Keratinocyte (primary cell): ENCODE results near the gene BORCS6. TPM values are rescaled to one million over a fixed set of nuclear protein-coding genes. Genes with fewer than 3 reads are reported as not detected.

ENCODE experiments used
- DNase-seq: peaks from one replicate; pipeline ENCODE4 v3.0.0-alpha.2; 2011; ENCODE audit warnings: low read depth, missing footprints, low spot score
- FAIRE-seq: peaks from 2 replicates; lab custom pipeline; 2011; peaks lifted over from hg19 to GRCh38; lab: Jason Lieb, UNC
- H2AFZ ChIP-seq: 2 replicates; pipeline ENCODE4 v1.6.0; 2012; ENCODE audit warnings: low read length, control low read depth, inconsistent platforms; ENCODE audit not compliant: control insufficient read depth
- H3K27ac ChIP-seq: 2 replicates; pipeline ENCODE4 v1.5.1; 2011; ENCODE audit warnings: low read length; ENCODE audit not compliant: control insufficient read depth, insufficient read depth
- H3K27me3 ChIP-seq: 3 replicates; pipeline ENCODE4 v1.6.0; 2011; ENCODE audit warnings: low read length; ENCODE audit not compliant: control insufficient read depth, insufficient read depth; ENCODE audit errors: extremely low read depth
- H3K36me3 ChIP-seq, 2 experiments: 2 replicates in 1 of 2; 3 replicates in 1 of 2; pipeline ENCODE4 v1.5.1; 2011; ENCODE audit warnings: low read length in 2 of 2, mild to moderate bottlenecking in 1 of 2; ENCODE audit not compliant: control insufficient read depth in 2 of 2, insufficient read depth in 2 of 2; ENCODE audit errors: extremely low read depth in 1 of 2
- H3K4me1 ChIP-seq: 3 replicates; pipeline ENCODE4 v1.5.1; 2011; ENCODE audit warnings: low read length; ENCODE audit not compliant: control insufficient read depth, insufficient read depth; ENCODE audit errors: extremely low read depth
- H3K4me2 ChIP-seq: 3 replicates; pipeline ENCODE4 v1.6.0; 2011; ENCODE audit warnings: low read depth, low read length; ENCODE audit not compliant: control insufficient read depth, insufficient read depth; ENCODE audit errors: extremely low read depth
- H3K4me3 ChIP-seq, 3 experiments: fragments of 200-600 bp in 1 of 3; sonication (generic) in 1 of 3; 2 replicates in 2 of 3; 3 replicates in 1 of 3; pipeline ENCODE4 v1.5.1; 2011 to 2016; ENCODE audit warnings: low read length in 3 of 3, mild to moderate bottlenecking in 3 of 3, control low read depth in 2 of 3, inconsistent platforms in 1 of 3, low read depth in 1 of 3, mixed read lengths in 1 of 3, mixed run types in 1 of 3, moderate library complexity in 1 of 3; ENCODE audit not compliant: control insufficient read depth in 2 of 3, insufficient read depth in 2 of 3; ENCODE audit errors: extremely low read depth in 1 of 3
- H3K79me2 ChIP-seq: 2 replicates; pipeline ENCODE4 v1.6.0; 2012; ENCODE audit warnings: low read length; ENCODE audit not compliant: control insufficient read depth, insufficient read depth
- H3K9ac ChIP-seq: 3 replicates; pipeline ENCODE4 v1.6.0; 2011; ENCODE audit warnings: low read length; ENCODE audit not compliant: control insufficient read depth, insufficient read depth; ENCODE audit errors: extremely low read depth
- H3K9me1 ChIP-seq: 3 replicates; pipeline ENCODE4 v1.6.0; 2011; ENCODE audit warnings: low read length; ENCODE audit not compliant: control insufficient read depth, insufficient read depth; ENCODE audit errors: extremely low read depth
- H3K9me3 ChIP-seq: 2 replicates; pipeline ENCODE4 v1.5.1; 2012; ENCODE audit warnings: low read depth, low read length; ENCODE audit not compliant: control insufficient read depth
- H4K20me1 ChIP-seq: 3 replicates; pipeline ENCODE4 v1.6.0; 2011; ENCODE audit warnings: low read length; ENCODE audit not compliant: control insufficient read depth, insufficient read depth; ENCODE audit errors: extremely low read depth
- CTCF ChIP-seq, 3 experiments: IDR thresholded peaks in 1 of 3; conservative IDR thresholded peaks in 1 of 3; optimal IDR thresholded peaks in 1 of 3; 2 replicates in 2 of 3; 3 replicates in 1 of 3; pipeline versions ENCODE3 to v1.5.1; 2011; ENCODE audit warnings: low read length in 3 of 3, mild to moderate bottlenecking in 3 of 3, moderate library complexity in 2 of 3, control low read depth in 1 of 3, inconsistent platforms in 1 of 3; ENCODE audit not compliant: insufficient read depth in 2 of 3; ENCODE audit errors: extremely low read depth in 1 of 3
- EZH2 ChIP-seq: IDR thresholded peaks from one replicate; pipeline ENCODE4 v1.6.1; 2012; ENCODE audit warnings: inconsistent platforms, mild to moderate bottlenecking, low read length, moderate library complexity
- dilution Hi-C: fragments of 300-500 bp; cut with MboI; formaldehyde crosslinking; loops from one replicate; pipeline ENCODE4 v1.7.0; 2020; ENCODE audit warnings: low sequenced_read_pairs; ENCODE audit not compliant: extremely low pct_ligation_motif_present
- polyA plus RNA-seq, 5 experiments: library from polyadenylated mRNA; depleted of rRNA in 3 of 5; stranded (reverse) in 3 of 5; stranded (forward) in 1 of 5; unstranded in 1 of 5; fragments of >200 nt; gene quantifications; 1 replicate in 1 of 5; 2 replicates in 3 of 5; 3 replicates in 1 of 5; pipeline versions ENCODE4 v1.2.1 to v1.2.3, GENCODE V29; 2011 to 2012; ENCODE audit warnings: missing spikeins in 2 of 5, low read depth in 1 of 5, low replicate concordance in 1 of 5

Gene BORCS6
- polyA plus RNA-seq, 1 donor (not counting 4 experiments of a cell fraction or from before 2014, with no cell fraction given) = 4.2 TPM

GRCh38 chr17:8227238-8227581 is 37.2 kb upstream of the BORCS6 start:
- H4K20me1 ChIP-seq = no peaks in the 10 kb centered on the region
- H3K9ac ChIP-seq = no peak overlapping the region
- H3K36me3 ChIP-seq = peaks cover 31 to 34% of the 10 kb centered on the region in 2 experiments
- H3K27ac ChIP-seq = no peak overlapping the region
- TF ChIP-seq CTCF (optimal IDR thresholded peaks at IDR 0.05 in 1 of 3, IDR thresholded peaks at IDR 0.05 in 1 of 3, conservative IDR thresholded peaks at IDR 0.05 in 1 of 3; ENCODE audit: extremely low read depth in 1 of 3, insufficient read depth in 2 of 3, low read length in 3 of 3) (no peak), EZH2 (no peak)
- no peaks in the 10 kb centered on the region for H3K27me3 ChIP-seq
- no peaks in the 10 kb centered on the region for H3K9me1 ChIP-seq
- dilution Hi-C loops = no loop called here
- no peak for FAIRE-seq
- no peaks in the 10 kb centered on the region for H3K79me2 ChIP-seq
- no peak for DNase-seq
- H3K4me1 ChIP-seq = peaks cover 15% of the 10 kb centered on the region
- H3K4me2 ChIP-seq = peak overlapping the region; percentile 72
- no peak overlapping the region for H2AFZ ChIP-seq
- no peaks in the 10 kb centered on the region for H3K9me3 ChIP-seq
- H3K4me3 ChIP-seq = peak overlapping the region in 1 of 3 experiments; percentile 29

GRCh38 chr17:8226536-8227237 is 36.7 kb upstream of the BORCS6 start:
- Histone ChIP-seq H3K4me1 (peaks cover 18% of the 10 kb centered on the region), H2AFZ (no peak overlapping the region), H3K4me2 (peak overlapping the region; percentile 72), H3K9ac (peak overlapping the region; percentile 51), H3K9me1 (no peaks in the 10 kb centered on the region), H3K4me3 (peak overlapping the region in 2 of 3 experiments; percentile 10 to 41), H3K27ac (peak overlapping the region; percentile 75), H4K20me1 (no peaks in the 10 kb centered on the region), H3K27me3 (no peaks in the 10 kb centered on the region), H3K79me2 (no peaks in the 10 kb centered on the region), H3K36me3 (peaks cover 25 to 29% of the 10 kb centered on the region in 2 experiments), H3K9me3 (no peaks in the 10 kb centered on the region)
- DNase-seq = no peak
- TF ChIP-seq CTCF (optimal IDR thresholded peaks at IDR 0.05 in 1 of 3, IDR thresholded peaks at IDR 0.05 in 1 of 3, conservative IDR thresholded peaks at IDR 0.05 in 1 of 3; ENCODE audit: extremely low read depth in 1 of 3, insufficient read depth in 2 of 3, low read length in 3 of 3) = no peak
- no peak for TF ChIP-seq EZH2
- FAIRE-seq = no peak
- dilution Hi-C loops = no loop called here
